Measurements from ENCODE around the gene ST7. TPM values are rescaled to one million over a fixed set of nuclear protein-coding genes. Genes with fewer than 3 reads are reported as not detected.

ST7 gene
- total and polyA plus RNA-seq, 2 of the 13 experiments (the other 11 are each of a cell fraction or from before 2014, with no cell fraction given), result 17.3 to 23.5 TPM

- intact Hi-C loops (cut with micrococcal nuclease; ENCODE audit: unreplicated experiment) (no loop called here), in situ Hi-C loops (cut with HindIII; ENCODE audit: extremely low pct_ligation_motif_present, low pct_unique_long_range_greater_than_20kb) (no loop called here)
- H3K27me3 ChIP-seq (ENCODE audit: control insufficient read depth in 1 of 2, insufficient read depth in 2 of 2, low read length in 2 of 2), result no peaks in the 10 kb centered on the region
- no peaks in the 10 kb centered on the region for H3K9me3 ChIP-seq (ENCODE audit: low read length)
- H2AFZ ChIP-seq (ENCODE audit: low read length), result no peak overlapping the region
- ATAC-seq (no peak), FAIRE-seq (no peak), DNase-seq (ENCODE audit: low spot score) (no peak)
- peaks cover 15% of the 10 kb centered on the region for H3K4me1 ChIP-seq (ENCODE audit: insufficient read depth, low read length)
- H4K20me1 ChIP-seq (ENCODE audit: insufficient read depth, low read length), result no peaks in the 10 kb centered on the region; the same call in 1 of the 2 replicates
- H3K79me2 ChIP-seq (ENCODE audit: insufficient read depth, low read length), result peaks cover 12% of the 10 kb centered on the region
- ChIA-PET CTCF (ENCODE audit: low intra/inter-chr PET ratio, low total read pairs) (no interaction called here), POLR2A (no interaction called here)
- no peaks in the 10 kb centered on the region; a peak in 1 of 5 replicates for H3K36me3 ChIP-seq (replicated peaks in 1 of 2; ENCODE audit: control insufficient read depth in 1 of 2, insufficient read depth in 2 of 2, low read length in 2 of 2)
- no peak overlapping the region for H3K4me3 ChIP-seq (replicated peaks in 1 of 3; ENCODE audit: insufficient read depth in 1 of 3, low read depth in 2 of 3, low read length in 3 of 3)
- no peak overlapping the region for H3K9ac ChIP-seq (ENCODE audit: insufficient read depth, low read depth, low read length)
- WGBS (ENCODE audit: low lambda C conversion rate), result 98% methylated on average over 1 of the region's 1 CpG
- TF ChIP-seq SIX1 (CRISPR knock-in tag; IDR thresholded peaks at IDR 0.05; ENCODE audit: borderline replicate concordance) (no peak), ZNF879 (CRISPR knock-in tag; IDR thresholded peaks at IDR 0.05) (no peak), KDM6A (CRISPR knock-in tag; IDR thresholded peaks at IDR 0.05; ENCODE audit: low read depth) (no peak), ZSCAN20 (CRISPR knock-in tag; IDR thresholded peaks at IDR 0.05; ENCODE audit: borderline replicate concordance) (no peak), HOMEZ (CRISPR knock-in tag; IDR thresholded peaks at IDR 0.05; ENCODE audit: low read depth) (no peak)
- TF ChIP-seq, protein P1, sequence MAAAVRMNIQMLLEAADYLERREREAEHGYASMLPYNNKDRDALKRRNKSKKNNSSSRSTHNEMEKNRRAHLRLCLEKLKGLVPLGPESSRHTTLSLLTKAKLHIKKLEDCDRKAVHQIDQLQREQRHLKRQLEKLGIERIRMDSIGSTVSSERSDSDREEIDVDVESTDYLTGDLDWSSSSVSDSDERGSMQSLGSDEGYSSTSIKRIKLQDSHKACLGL (CRISPR knock-in tag; IDR thresholded peaks at IDR 0.05), result no peak
- TF ChIP-seq, protein P2, sequence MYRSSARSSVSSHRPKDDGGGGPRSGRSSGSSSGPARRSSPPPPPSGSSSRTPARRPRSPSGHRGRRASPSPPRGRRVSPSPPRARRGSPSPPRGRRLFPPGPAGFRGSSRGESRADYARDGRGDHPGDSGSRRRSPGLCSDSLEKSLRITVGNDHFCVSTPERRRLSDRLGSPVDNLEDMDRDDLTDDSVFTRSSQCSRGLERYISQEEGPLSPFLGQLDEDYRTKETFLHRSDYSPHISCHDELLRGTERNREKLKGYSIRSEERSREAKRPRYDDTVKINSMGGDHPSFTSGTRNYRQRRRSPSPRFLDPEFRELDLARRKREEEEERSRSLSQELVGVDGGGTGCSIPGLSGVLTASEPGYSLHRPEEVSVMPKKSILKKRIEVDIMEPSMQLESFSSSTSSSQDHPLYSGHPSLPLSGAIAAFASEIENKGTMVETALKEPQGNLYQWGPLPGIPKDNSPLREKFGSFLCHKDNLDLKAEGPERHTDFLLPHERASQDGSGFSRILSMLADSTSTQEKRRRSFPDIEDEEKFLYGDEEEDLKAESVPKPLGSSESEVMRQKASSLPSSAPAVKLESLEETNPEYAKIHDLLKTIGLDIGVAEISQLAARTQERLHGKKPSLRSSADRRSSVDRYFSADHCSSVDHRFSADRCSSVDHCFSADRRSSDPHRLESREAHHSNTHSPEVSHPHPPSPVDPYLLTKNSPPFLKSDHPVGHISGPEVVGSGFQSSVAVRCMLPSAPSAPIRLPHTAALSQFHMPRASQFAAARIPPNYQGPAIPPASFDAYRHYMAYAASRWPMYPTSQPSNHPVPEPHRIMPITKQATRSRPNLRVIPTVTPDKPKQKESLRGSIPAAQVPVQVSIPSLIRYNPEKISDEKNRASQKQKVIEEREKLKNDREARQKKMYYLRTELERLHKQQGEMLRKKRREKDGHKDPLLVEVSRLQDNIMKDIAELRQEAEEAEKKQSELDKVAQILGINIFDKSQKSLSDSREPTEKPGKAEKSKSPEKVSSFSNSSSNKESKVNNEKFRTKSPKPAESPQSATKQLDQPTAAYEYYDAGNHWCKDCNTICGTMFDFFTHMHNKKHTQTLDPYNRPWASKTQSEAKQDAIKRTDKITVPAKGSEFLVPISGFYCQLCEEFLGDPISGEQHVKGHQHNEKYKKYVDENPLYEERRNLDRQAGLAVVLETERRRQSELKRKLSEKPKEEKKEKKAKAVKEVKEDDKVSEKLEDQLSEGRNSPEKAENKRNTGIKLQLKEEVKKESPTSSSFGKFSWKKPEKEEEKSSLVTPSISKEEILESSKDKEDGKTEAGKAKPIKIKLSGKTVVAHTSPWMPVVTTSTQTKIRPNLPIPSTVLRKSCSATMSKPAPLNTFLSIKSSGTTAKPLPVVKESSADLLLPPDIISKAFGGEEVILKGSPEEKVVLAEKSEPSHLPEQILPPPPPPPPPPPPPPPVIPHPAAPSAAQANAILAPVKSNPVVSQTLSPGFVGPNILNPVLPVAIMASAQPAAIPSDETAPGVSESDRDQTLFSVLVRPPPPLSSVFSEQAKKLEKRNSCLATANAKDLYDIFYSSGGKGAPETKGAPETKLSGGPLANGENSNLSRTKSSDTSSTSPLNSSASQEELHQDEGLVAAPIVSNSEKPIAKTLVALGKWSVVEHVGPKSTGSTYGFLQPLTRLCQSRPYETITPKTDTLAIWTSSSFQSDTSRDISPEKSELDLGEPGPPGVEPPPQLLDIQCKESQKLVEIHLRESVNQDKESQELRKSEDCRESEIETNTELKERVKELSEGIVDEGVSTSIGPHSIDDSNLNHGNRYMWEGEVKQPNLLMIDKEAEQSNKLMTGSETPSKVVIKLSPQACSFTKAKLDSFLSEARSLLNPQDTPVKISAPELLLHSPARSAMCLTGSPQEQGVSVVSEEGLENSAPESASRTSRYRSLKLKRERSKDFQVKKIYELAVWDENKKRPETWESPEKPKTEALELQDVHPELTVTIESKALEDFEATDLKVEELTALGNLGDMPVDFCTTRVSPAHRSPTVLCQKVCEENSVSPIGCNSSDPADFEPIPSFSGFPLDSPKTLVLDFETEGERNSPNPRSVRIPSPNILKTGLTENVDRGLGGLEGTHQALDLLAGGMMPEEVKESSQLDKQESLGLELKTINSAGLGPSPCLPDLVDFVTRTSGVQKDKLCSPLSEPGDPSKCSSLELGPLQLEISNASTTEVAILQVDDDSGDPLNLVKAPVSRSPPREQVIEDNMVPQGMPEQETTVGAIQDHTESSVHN (CRISPR knock-in tag; IDR thresholded peaks at IDR 0.05), result no peak
- no peak overlapping the region for H3K27ac ChIP-seq (ENCODE audit: extremely low read length, insufficient read depth, low read length)
- H3K4me2 ChIP-seq (ENCODE audit: low read depth, low read length), result no peak overlapping the region
- BruUV-seq (replicated peaks), result no TSS peak
Observed at GRCh38 chr7:116977172-116977571, 23.9 kb downstream of the ST7 start.
